H1 (cell line): ENCODE data around the gene KCMF1. TPM values are rescaled to one million over a fixed set of nuclear protein-coding genes. Genes with fewer than 3 reads are reported as not detected.

Source experiments
- CTCF ChIA-PET: fragments of 300-600 bp; sonication (Branson Sonifier 250); formaldehyde crosslinking; loops from one replicate; lab custom pipeline; 2021; ENCODE audit not compliant: partially characterized antibody; lab: Charles Lee
- POLR2A ChIA-PET: fragments of 300-600 bp; sonication (Branson Sonifier 250); formaldehyde crosslinking; loops from one replicate; lab custom pipeline; 2021; ENCODE audit warnings: inconsistent platforms; ENCODE audit not compliant: partially characterized antibody; lab: Charles Lee
- DNase-seq, 2 experiments: peaks; one replicate each; pipeline versions ENCODE4 v3.0.0 to v3.0.0-alpha.2; 2010 to 2022; ENCODE audit warnings: low spot score in 2 of 2, low read depth in 1 of 2, mixed read lengths in 1 of 2
- FAIRE-seq: peaks from 2 replicates; lab custom pipeline; 2011; peaks lifted over from hg19 to GRCh38; lab: Jason Lieb, UNC
- H2AFZ ChIP-seq: 2 replicates; pipeline ENCODE4 v1.8.1; 2012; ENCODE audit warnings: low read length, inconsistent platforms
- H2AK5ac ChIP-seq: 2 replicates; pipeline ENCODE4 v1.6.1; 2013; ENCODE audit warnings: low read depth, low read length
- H2BK120ac ChIP-seq: replicated peaks from 2 replicates; pipeline ENCODE3; 2013; ENCODE audit warnings: low read depth, low read length, inconsistent platforms
- H2BK12ac ChIP-seq: 2 replicates; pipeline ENCODE4 v1.6.1; 2013; ENCODE audit warnings: low read depth, low read length
- H2BK15ac ChIP-seq: 2 replicates; pipeline ENCODE4 v1.6.1; 2013; ENCODE audit warnings: low read length
- H2BK20ac ChIP-seq: 2 replicates; pipeline ENCODE4 v1.6.1; 2013; ENCODE audit warnings: low read length
- H2BK5ac ChIP-seq: 2 replicates; pipeline ENCODE4 v1.6.1; 2013; ENCODE audit warnings: low read depth, low read length
- H3K14ac ChIP-seq: 2 replicates; pipeline ENCODE4 v1.6.1; 2013; ENCODE audit warnings: inconsistent platforms; ENCODE audit not compliant: insufficient read length
- H3K18ac ChIP-seq: 2 replicates; pipeline ENCODE4 v1.6.1; 2013; ENCODE audit warnings: low read length; ENCODE audit errors: extremely low read depth
- H3K23ac ChIP-seq: 2 replicates; pipeline ENCODE4 v1.6.1; 2013; ENCODE audit warnings: inconsistent platforms; ENCODE audit not compliant: insufficient read length
- H3K23me2 ChIP-seq: 2 replicates; pipeline ENCODE4 v1.6.1; 2013; ENCODE audit warnings: low read depth, low read length
- H3K27ac ChIP-seq: 2 replicates; pipeline ENCODE4 v1.6.1; 2011; ENCODE audit warnings: low read depth, low read length, inconsistent platforms
- H3K27me3 ChIP-seq, 4 experiments: replicated peaks in 1 of 4; 1 replicate in 1 of 4; 2 replicates in 3 of 4; pipeline versions ENCODE4 v1.6.1 to v1.8.1; 2011 to 2013; ENCODE audit warnings: low read length in 3 of 4, mild to moderate bottlenecking in 3 of 4, inconsistent platforms in 2 of 4, mixed read lengths in 2 of 4, moderate library complexity in 1 of 4; ENCODE audit not compliant: control insufficient read depth in 3 of 4, insufficient read depth in 3 of 4; ENCODE audit errors: extremely low read depth in 1 of 4
- H3K36me3 ChIP-seq, 4 experiments: 2 replicates each; pipeline versions ENCODE4 v1.6.1 to v1.8.1; 2011 to 2013; ENCODE audit warnings: mild to moderate bottlenecking in 4 of 4, low read length in 3 of 4, moderate library complexity in 2 of 4, control low read depth in 1 of 4, inconsistent platforms in 1 of 4; ENCODE audit not compliant: insufficient read depth in 4 of 4, control insufficient read depth in 2 of 4
- H3K4ac ChIP-seq: replicated peaks from 2 replicates; pipeline ENCODE3; 2013; ENCODE audit warnings: low read length, low read depth, mixed read lengths, inconsistent platforms; ENCODE audit not compliant: insufficient read length
- H3K4me1 ChIP-seq, 4 experiments: replicated peaks in 1 of 4; 1 replicate in 1 of 4; 2 replicates in 3 of 4; pipeline versions ENCODE4 v1.6.1 to v1.8.1; 2011 to 2013; ENCODE audit warnings: low read length in 3 of 4, inconsistent platforms in 2 of 4, mixed read lengths in 1 of 4; ENCODE audit not compliant: insufficient read depth in 4 of 4, control insufficient read depth in 3 of 4
- H3K4me2 ChIP-seq, 2 experiments: 2 replicates each; pipeline versions ENCODE4 v1.6.1 to v1.8.1; 2011 to 2013; ENCODE audit warnings: low read depth in 2 of 2, low read length in 2 of 2, control low read depth in 1 of 2, inconsistent platforms in 1 of 2, mild to moderate bottlenecking in 1 of 2; ENCODE audit not compliant: insufficient read depth in 1 of 2
- H3K4me3 ChIP-seq, 4 experiments: fragments of 200-600, 300-600 bp in 1 of 4; sonication (generic), shearing (Covaris generic), sonication (Bioruptor Twin) in 1 of 4; 2 replicates each; pipeline versions ENCODE4 v1.5.1 to v1.8.1; 2011 to 2016; ENCODE audit warnings: low read length in 4 of 4, low read depth in 3 of 4, control low read depth in 2 of 4, inconsistent platforms in 2 of 4, mild to moderate bottlenecking in 2 of 4, mixed read lengths in 1 of 4, moderate library complexity in 1 of 4; ENCODE audit not compliant: insufficient read depth in 2 of 4; ENCODE audit errors: extremely low read depth in 1 of 4
- H3K56ac ChIP-seq: replicated peaks from 2 replicates; pipeline ENCODE3; 2013; ENCODE audit warnings: low read depth, mild to moderate bottlenecking, mixed read lengths, low read length, inconsistent platforms; ENCODE audit not compliant: insufficient read length
- H3K79me1 ChIP-seq: 2 replicates; pipeline ENCODE4 v1.6.1; 2013; ENCODE audit warnings: low read depth, low read length, control low read depth
- H3K79me2 ChIP-seq, 2 experiments: 2 replicates each; pipeline versions ENCODE4 v1.6.1 to v1.8.1; 2012 to 2013; ENCODE audit warnings: low read length in 2 of 2, mild to moderate bottlenecking in 2 of 2, inconsistent platforms in 1 of 2; ENCODE audit not compliant: insufficient read depth in 2 of 2, control insufficient read depth in 1 of 2
- H3K9ac ChIP-seq, 4 experiments: replicated peaks in 1 of 4; 1 replicate in 1 of 4; 2 replicates in 3 of 4; pipeline versions ENCODE4 v1.6.1 to v1.8.1; 2011 to 2013; ENCODE audit warnings: low read depth in 3 of 4, low read length in 3 of 4, control low read depth in 2 of 4, mild to moderate bottlenecking in 2 of 4, moderate library complexity in 2 of 4, inconsistent platforms in 1 of 4; ENCODE audit errors: extremely low read depth in 1 of 4
- H3K9me3 ChIP-seq, 2 experiments: 2 replicates each; pipeline versions ENCODE4 v1.6.1 to v1.8.1; 2012 to 2013; ENCODE audit warnings: mild to moderate bottlenecking in 2 of 2, moderate library complexity in 2 of 2, control low read depth in 1 of 2, inconsistent platforms in 1 of 2, low read depth in 1 of 2, low read length in 1 of 2, mixed read lengths in 1 of 2; ENCODE audit not compliant: insufficient read depth in 2 of 2
- H4K20me1 ChIP-seq, 2 experiments: replicated peaks in 1 of 2; 2 replicates each; pipeline versions ENCODE3 to v1.8.1; 2011 to 2013; ENCODE audit warnings: inconsistent platforms in 2 of 2, low read length in 2 of 2, mild to moderate bottlenecking in 1 of 2; ENCODE audit not compliant: insufficient read depth in 2 of 2, control insufficient read depth in 1 of 2
- H4K5ac ChIP-seq: 2 replicates; pipeline ENCODE4 v1.6.1; 2013; ENCODE audit warnings: low read length, low read depth, mixed read lengths, inconsistent platforms; ENCODE audit not compliant: insufficient read length
- H4K8ac ChIP-seq: 2 replicates; pipeline ENCODE4 v1.8.0; 2013; ENCODE audit warnings: mild to moderate bottlenecking, moderate library complexity, low read length, inconsistent platforms; ENCODE audit not compliant: insufficient read depth; ENCODE audit errors: extremely low read depth
- H4K91ac ChIP-seq: replicated peaks from 2 replicates; pipeline ENCODE3; 2013; ENCODE audit warnings: low read length, mixed read lengths, inconsistent platforms; ENCODE audit not compliant: insufficient read length
- CEBPB ChIP-seq: IDR thresholded peaks from 2 replicates; pipeline ENCODE4 v1.6.1; 2012; ENCODE audit warnings: low read depth, low read length
- KDM4A ChIP-seq: IDR thresholded peaks from one replicate; pipeline ENCODE4 v1.7.1; 2012; ENCODE audit warnings: low read depth, mild to moderate bottlenecking, moderate library complexity, low read length, inconsistent platforms; ENCODE audit not compliant: severe bottlenecking
- MAX ChIP-seq: IDR thresholded peaks from 2 replicates; pipeline ENCODE4 v1.6.1; 2012; ENCODE audit warnings: inconsistent platforms
- SAP30 ChIP-seq: fragments of 300-600 bp; sonication (generic); IDR thresholded peaks from 2 replicates; pipeline ENCODE4 v1.7.1; 2012; ENCODE audit warnings: low read length, moderate library complexity, mild to moderate bottlenecking, inconsistent platforms; ENCODE audit not compliant: insufficient read depth, insufficient replicate concordance
- SRF ChIP-seq: IDR thresholded peaks from 2 replicates; pipeline ENCODE4 v1.6.1; 2011; ENCODE audit warnings: mild to moderate bottlenecking, low read depth, low read length, moderate library complexity
- TAF1 ChIP-seq: IDR thresholded peaks from 2 replicates; pipeline ENCODE4 v1.6.1; 2011; ENCODE audit warnings: mild to moderate bottlenecking, low read depth, low read length
- USF2 ChIP-seq: IDR thresholded peaks from 2 replicates; pipeline ENCODE4 v1.6.1; 2011; ENCODE audit warnings: low read length, improper control_type of control experiment
- polyA plus RNA-seq, 7 experiments: library from polyadenylated mRNA; depleted of rRNA in 3 of 7; stranded (reverse) in 5 of 7; unstranded in 2 of 7; fragments of >200 nt in 5 of 7; fragments of 200-250 nt in 2 of 7; gene quantifications; 1 replicate in 5 of 7; 2 replicates in 1 of 7; 4 replicates in 1 of 7; pipeline versions ENCODE4 v1.2.1 to v1.2.3, GENCODE V29; 2011 to 2013; ENCODE audit warnings: missing spikeins in 2 of 7, mixed read lengths in 2 of 7
- total RNA-seq: library from RNA; stranded (reverse); fragmentation: NEBNext Ultra II Directional; extraction: Animal tissue kit (Norgen Biotek cat#: 25700); gene quantifications from 2 replicates; pipeline ENCODE4 v1.2.1, GENCODE V29; 2021

The KCMF1 gene
- total and polyA plus RNA-seq, 2 of the 8 experiments (the other 6 are each of a cell fraction or from before 2014, with no cell fraction given): 86.9 to 149 TPM

GRCh38 chr2:85002534-85002933 is 31.6 kb downstream of the KCMF1 start:
- peaks cover 10 to 94% of the 10 kb centered on the region in 2 experiments for H3K79me2 ChIP-seq
- H2BK12ac ChIP-seq: no peak overlapping the region
- H3K36me3 ChIP-seq: peaks cover 0 to 11% (median 2%) of the 10 kb centered on the region in 4 experiments; a peak in 3 of 8 replicates
- H3K23me2 ChIP-seq: no peaks in the 10 kb centered on the region
- CTCF ChIA-PET: interaction anchor here (1.0 to 2.0 kb wide), 2 partner anchors 27 to 76 kb away, joined by 3 to 7 read pairs; no protein-coding TSS in a partner anchor
- no peak overlapping the region for H3K23ac ChIP-seq
- peaks cover 7 to 8% of the 10 kb centered on the region in 2 experiments for H4K20me1 ChIP-seq
- H2BK120ac ChIP-seq: no peak overlapping the region
- H2AFZ ChIP-seq: no peak overlapping the region
- H3K18ac ChIP-seq: no peak overlapping the region
- H3K27me3 ChIP-seq: no peaks in the 10 kb centered on the region
- H3K79me1 ChIP-seq: no peaks in the 10 kb centered on the region; the same call in 1 of the 2 replicates
- TF ChIP-seq KDM4A: no peak
- no peak for TF ChIP-seq SRF
- TF ChIP-seq CEBPB: no peak
- no peak for TF ChIP-seq USF2
- no peak for TF ChIP-seq SAP30
- no peak for TF ChIP-seq TAF1
- TF ChIP-seq MAX: no peak
- FAIRE-seq: no peak
- no peak overlapping the region for H3K14ac ChIP-seq
- no peak overlapping the region for H2AK5ac ChIP-seq
- no peak for DNase-seq
- no peak overlapping the region for H3K9ac ChIP-seq
- no peak overlapping the region for H3K4me2 ChIP-seq
- H3K4me3 ChIP-seq: no peak overlapping the region
- H3K9me3 ChIP-seq: peaks cover 0 to 5% of the 10 kb centered on the region in 2 experiments; a peak in 1 of 4 replicates
- no peak overlapping the region for H3K4ac ChIP-seq
- H4K5ac ChIP-seq: no peak overlapping the region
- H2BK20ac ChIP-seq: no peak overlapping the region
- H4K91ac ChIP-seq: no peak overlapping the region
- no peak overlapping the region for H4K8ac ChIP-seq
- POLR2A ChIA-PET: interaction anchor here (0.8 to 1.6 kb wide), 4 partner anchors 9 to 56 kb away, joined by 3 to 4 read pairs (median 3); no protein-coding TSS in a partner anchor
- H2BK5ac ChIP-seq: no peak overlapping the region
- H3K56ac ChIP-seq: no peak overlapping the region
- H2BK15ac ChIP-seq: no peak overlapping the region
- H3K27ac ChIP-seq: no peak overlapping the region
- H3K4me1 ChIP-seq: no peaks in the 10 kb centered on the region
